Transverse colon (tissue), 4 donors: ENCODE results near the gene MYMK.

Experiments
- POLR2A ChIP-seq: fragments of 450-650 bp; IDR thresholded peaks from one replicate; pipeline ENCODE4 v1.6.1; 2016; ENCODE audit warnings: antibody characterized with exemption, mild to moderate bottlenecking, moderate library complexity
- POLR2AphosphoS5 ChIP-seq, 3 donors: sonication (generic); formaldehyde crosslinking; IDR thresholded peaks; one replicate each; pipeline ENCODE4 v1.6.1; 2016; ENCODE audit warnings: antibody characterized with exemption in 3 of 3
- TF ChIP-seq, protein P1 (sequence below), 5 experiments: fragments of 200-600 bp in 3 of 5; fragments of 450-650 bp in 2 of 5; sonication (generic) in 3 of 5; IDR thresholded peaks; 1 replicate in 2 of 5; 2 replicates in 3 of 5; pipeline ENCODE4 v1.5.1; 2016 to 2017; ENCODE audit warnings: antibody characterized with exemption in 5 of 5, inconsistent platforms in 3 of 5, mild to moderate bottlenecking in 2 of 5, moderate library complexity in 1 of 5

DNA sequence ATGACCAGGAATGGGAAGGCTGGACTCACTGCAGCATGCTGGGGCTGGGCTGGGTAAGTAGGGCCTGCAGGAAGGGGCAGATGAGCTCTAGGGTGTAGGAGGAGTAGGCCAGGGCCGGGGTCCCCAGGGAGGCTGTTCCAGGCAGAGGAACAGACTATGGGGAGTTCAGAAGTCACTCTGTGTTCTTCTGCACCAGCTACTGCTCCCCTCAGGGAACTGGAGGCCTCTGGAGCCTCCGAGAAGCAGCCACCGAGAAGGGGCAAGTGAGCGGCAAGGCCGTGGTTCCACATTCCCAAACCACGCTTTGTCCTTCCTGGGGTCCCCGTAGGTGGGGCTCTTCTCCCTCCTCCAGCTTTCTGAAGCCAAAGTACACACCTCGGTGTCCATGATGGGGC lies 37.4 kb downstream of the MYMK start:
- TF ChIP-seq, protein P1, sequence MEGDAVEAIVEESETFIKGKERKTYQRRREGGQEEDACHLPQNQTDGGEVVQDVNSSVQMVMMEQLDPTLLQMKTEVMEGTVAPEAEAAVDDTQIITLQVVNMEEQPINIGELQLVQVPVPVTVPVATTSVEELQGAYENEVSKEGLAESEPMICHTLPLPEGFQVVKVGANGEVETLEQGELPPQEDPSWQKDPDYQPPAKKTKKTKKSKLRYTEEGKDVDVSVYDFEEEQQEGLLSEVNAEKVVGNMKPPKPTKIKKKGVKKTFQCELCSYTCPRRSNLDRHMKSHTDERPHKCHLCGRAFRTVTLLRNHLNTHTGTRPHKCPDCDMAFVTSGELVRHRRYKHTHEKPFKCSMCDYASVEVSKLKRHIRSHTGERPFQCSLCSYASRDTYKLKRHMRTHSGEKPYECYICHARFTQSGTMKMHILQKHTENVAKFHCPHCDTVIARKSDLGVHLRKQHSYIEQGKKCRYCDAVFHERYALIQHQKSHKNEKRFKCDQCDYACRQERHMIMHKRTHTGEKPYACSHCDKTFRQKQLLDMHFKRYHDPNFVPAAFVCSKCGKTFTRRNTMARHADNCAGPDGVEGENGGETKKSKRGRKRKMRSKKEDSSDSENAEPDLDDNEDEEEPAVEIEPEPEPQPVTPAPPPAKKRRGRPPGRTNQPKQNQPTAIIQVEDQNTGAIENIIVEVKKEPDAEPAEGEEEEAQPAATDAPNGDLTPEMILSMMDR (IDR thresholded peaks at IDR 0.05): no peak
- TF ChIP-seq POLR2A: no peak
- no peak for TF ChIP-seq POLR2AphosphoS5 (IDR thresholded peaks at IDR 0.05)
